KG1 (cell line): ENCODE data around the gene RAD51B.
"Not testable (repeated sequence)": the region's sequence is repeated elsewhere in the genome, so short reads cannot be mapped to it uniquely, and the experiment has no call there.

Experiments
- DNase-seq: peaks from one replicate; lab custom pipeline; 2025; lab: John Stamatoyannopoulos, UW

Gene RAD51B

DNA sequence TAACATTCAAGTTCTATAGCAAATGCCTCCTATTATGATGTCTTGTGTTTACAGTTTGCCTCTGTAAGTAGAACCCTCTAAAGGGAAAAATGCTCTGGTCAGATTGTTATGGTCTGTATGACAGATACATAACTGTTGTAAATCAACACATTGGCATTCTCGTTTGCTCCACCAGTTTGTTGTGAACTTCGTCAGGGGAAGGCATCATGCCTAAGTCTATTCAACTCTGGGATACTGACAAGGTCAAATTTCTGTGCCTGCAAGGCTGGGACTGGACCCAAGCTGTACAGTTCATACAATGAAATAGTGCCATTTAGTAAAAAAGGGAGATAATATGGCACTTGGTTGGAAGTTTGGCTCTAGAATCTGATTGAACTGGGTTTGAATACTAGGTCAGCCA is 392.3 kb downstream of the RAD51B start:
- DNase-seq = no peak

DNA sequence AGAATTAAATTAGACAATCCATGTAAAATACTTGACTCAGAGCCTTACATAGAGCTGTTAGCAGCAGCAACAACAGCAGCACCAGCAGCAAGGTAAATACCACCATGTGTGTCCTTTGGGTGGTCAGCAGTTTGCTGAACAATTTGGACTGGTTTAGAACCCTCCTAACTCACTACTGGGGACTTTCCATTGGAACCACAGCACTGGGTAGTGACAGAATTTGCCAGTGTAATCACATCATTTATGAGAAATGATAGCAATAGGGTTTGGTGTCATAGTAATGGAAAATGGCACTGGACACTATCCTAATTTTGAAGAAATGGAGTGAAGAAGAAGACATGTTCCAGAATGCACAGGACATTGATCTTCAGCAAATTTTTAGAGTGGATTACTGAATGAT is 392.8 kb downstream of the RAD51B start:
- no peak for DNase-seq

DNA sequence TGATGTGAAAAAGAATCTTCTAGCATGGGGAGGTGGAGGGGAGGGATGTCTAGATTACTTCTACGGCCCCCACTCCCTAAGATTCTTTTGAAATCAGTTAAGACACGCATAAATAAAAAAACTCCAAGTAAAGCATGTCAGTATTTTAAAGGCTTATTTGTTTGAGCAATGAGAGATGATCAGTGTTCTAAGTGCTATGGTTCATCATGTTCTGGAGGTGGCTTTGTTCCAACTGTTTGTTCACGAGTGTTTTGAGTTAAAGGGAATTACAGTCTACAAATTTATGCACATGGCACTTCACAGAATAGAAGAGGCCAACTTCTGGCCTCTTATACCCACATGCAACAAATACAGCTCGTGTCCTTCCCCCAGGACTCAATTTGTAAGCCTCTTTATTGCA is 394.9 kb downstream of the RAD51B start:
- DNase-seq = no peak

DNA sequence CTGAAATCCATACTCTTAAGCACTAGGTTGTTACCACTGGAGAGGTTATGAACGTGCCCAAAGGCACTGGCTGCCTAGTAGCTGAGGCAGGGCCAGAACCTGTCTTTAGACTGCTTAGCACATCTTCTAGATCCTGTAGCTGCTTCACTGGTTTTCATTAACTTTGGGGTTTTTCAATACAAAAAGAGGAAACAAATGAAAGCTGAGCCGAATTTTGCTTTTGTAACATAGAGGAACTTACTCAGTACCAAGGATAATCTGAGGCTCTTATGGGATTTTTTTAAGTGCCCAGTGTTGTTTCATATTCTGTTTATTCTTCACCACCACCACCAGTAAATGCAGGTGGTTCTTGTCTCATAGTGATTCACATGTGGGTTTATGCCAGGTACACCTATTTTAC is 396.1 kb downstream of the RAD51B start:
- DNase-seq = no peak

DNA sequence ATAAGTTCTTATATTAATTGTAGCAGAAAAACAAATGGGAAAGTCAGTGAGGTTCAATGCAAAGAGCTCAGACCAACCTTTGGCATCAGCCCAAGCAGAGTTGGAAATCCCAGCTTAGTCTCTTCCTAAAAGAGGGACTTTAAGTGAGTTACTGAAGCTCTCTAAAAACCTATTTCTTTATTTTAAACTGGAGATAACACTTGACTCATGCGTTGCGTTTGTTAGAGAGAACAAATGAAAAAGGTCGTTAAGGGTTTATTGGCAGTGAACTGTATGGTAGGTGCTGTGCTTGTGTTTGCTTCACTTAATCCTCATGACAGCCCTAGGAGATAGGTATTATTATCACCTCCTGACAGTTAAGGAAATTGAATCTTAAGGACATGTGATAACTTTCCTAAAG is 396.5 kb downstream of the RAD51B start:
- no peak for DNase-seq

DNA sequence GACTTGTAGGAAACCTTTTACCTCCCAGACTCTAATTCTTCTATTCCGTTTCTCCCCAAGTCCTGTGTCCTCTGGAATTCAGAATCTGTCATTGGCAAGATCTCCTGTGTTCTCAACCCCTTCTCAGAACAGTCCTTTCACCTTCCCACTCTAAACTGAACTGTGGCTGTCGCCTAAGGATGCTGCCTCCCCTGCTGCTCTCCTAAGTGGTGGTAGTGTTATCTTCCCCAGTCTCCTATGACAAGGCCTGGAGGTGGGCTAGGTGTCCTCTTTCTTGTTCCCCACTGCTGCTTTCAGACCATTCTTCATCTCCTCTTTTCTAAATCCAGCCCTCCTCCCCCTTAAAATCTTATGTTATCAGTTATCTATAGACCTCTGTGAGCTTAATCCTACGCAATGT is 397.4 kb downstream of the RAD51B start:
- DNase-seq = no peak

DNA sequence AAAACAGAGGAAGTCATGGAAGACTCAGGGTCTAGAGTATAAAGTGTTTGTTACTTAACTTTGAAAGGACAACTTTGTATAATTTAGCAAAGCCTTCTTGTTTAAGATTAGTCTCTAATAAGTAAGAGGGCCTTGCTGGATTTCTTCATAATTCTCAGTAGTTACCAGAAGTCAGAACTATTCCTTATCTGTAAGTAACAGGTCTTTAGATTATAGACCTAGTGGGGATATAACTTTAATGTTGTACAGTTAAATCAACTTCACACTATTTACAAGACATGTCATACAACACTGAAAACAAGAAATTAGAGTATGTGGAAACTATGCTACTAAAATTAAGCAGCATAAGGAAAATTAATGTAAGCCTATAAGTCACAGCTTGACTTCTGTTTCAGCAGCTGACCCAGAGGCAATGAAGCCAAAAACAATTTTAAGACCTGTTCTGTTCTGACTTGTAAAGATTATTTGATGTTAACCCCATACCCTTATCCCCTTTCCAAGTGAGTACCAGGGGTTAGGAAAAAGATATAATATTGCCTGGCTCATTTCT is 398.3 kb downstream of the RAD51B start:
- no peak for DNase-seq

DNA sequence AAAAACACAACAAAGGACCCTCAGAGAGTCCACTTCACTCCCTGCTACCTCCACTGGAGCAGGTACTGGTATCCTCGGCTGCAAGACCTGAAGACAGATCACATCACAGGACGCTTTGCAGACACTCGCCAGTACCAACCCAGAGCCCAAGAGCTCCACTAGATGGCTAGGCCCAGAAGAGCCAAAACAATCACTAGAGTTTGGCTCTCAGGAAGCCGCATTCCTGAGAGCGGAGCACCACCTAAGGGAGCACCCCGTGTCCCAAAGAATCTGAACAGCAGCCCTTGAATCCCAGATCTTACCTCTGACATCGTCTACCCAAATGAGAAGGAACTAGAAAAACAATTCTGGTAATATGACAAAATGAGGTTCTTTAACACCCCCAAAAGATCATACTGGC is 399.8 kb downstream of the RAD51B start:
- no peak for DNase-seq

DNA sequence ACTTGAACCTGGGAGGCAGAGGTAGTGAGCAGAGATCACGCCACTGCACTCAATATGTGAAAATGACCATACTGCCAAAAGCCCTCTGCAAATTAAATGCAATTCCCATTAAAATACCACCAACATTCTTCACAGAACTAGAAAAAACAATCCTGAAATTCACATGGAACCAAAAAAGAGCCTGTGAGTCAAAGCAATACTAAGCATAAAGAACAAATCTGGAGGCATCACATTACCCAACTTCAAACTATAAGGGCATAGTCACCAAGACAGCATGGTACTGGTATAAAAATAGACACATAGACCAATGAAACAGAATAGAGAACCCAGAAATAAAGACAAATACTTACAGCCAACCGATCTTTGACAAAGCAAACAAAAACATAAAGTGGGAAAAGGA is 401.5 kb downstream of the RAD51B start:
- DNase-seq = not testable (repeated sequence)

DNA sequence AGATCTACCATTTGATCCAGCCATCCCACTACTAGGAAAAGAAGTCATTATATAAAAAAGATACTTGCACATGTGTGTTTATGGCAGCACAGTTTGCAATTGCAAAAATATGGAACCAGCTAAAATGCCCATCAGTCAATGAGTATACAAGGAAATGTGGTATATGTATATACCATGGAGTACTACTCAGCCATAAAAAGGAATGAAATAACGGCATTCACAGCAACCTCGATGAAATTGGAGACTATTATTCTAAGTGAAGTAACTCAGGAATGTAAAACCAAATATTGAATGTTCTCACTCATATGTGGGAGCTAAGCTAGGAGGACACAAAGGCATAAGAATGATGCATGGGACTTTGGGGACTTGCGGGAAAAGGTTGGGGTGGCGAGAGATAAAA is 402.6 kb downstream of the RAD51B start:
- DNase-seq = no peak

DNA sequence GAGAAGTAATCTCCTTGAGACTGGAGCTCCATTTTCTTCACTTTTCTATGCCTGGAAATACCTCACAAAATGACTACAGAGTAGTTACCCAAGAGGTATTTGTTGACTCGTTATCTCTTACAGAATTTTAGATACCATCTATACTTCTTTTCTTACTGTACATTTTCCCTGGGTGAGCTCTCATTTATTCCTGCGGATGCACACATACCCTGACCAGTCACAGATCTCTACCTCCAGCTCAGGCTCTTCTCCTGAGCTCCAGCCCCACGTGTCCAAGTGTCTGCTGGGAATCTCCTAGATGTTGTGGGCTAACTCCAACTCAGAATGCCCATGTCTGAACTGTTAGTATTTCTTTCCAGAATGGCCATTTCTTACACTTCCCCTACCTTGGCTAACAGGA is 403.1 kb downstream of the RAD51B start:
- no peak for DNase-seq

DNA sequence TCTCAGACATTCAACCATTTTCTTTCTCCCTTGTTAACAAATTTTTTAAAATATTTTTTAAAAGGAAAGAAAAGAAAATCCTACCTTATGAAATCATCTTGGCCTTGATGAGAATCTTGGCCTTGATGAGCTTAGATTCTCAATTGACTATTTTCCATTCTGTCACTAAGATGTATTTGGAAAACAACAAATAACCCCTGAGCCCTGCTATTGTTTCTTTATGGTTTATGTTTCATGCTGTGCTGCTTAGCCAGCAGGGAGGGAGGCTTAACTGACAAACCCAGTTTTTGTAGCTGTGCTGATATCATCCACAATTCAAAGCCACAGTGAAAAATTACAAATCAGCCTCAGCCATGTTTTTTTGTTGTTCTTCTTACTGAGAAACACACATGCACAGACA is 404.1 kb downstream of the RAD51B start:
- no peak for DNase-seq

DNA sequence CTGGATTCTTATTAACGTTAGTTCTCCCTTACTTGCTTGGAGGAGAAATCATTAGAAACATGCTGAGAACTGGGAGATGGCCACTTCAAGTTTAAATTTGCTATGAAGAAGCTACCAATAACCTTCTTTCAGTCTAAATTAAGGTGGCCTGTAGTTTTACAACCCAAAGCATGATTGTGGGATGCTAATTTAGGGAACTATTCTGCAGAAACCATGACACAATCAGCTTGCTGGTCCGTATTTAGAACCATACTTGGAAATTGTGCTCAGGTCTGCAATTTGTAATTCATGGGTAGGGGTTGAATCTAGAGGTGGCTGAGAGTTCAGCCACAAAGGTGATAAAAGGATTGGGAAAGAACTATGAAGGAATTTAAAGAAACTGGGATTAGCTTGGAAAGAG is 405.7 kb downstream of the RAD51B start:
- DNase-seq = no peak

DNA sequence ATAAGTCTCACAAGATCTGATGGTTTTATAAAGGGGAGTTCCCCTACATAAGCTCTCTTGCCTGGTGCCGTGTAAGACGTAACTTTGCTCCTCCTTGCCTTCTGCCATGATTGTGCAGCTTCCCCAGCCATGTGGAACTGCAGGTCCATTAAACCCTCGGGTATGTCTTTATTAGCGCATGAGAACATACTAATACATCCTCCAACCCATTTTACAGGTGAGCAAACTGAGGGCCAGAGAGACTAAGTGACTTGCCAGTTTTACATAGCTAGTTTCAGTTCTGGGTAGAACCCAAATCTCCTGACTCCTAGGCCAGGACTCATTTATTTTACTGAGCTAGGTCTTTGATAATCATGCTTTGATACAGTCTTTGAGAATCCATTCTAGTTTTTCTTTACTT is 406.9 kb downstream of the RAD51B start:
- DNase-seq = no peak

DNA sequence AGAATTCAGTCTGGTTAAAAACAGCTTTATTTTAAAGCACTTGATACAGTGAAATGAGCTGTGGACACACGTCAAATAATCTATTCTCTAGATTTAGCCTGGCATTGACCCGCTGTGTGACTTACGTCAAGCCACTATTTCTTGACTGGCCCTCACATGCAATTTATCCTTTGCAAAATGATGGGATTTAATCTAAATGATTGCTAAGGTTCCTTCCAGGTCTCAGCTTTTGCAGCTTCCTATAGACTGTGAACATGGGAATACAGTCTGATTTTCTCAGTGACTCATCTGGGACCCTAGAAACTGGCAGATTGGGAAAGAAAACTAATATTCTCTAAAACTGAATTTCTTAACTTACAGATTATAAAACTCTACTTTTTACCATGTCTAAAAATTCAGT is 409.1 kb downstream of the RAD51B start:
- no peak for DNase-seq

DNA sequence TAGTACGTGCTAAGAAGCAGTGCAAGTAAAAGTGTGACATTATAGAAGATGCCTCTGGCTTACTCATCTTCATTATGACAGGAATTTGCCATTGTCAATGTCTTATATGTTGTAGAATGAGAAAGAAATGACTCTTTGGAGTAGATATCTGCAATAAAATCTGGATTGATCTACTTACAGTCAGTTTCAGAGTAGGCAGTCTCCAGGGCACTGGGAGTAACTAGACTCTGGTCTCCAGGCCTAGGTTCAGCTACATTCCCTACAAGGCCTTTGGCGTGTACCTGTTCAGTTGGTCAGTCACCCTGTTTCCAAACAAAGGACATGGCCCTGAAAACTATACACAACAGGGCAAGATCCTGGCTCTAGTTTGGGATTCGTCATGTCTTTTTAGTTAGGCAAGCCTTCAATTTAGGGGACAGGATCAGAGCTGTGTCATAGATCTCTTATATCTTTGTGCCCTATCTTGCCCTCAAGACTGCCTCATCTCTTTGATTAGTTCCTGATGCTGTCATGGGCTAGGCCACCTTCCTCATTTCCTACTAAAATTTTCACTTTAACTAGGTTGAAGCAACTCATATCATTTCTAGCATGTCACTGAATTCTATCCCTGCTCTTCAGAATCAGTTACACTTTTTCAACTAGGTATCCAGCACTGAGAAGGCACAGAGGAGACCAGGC is 410.0 kb downstream of the RAD51B start:
- DNase-seq = no peak

DNA sequence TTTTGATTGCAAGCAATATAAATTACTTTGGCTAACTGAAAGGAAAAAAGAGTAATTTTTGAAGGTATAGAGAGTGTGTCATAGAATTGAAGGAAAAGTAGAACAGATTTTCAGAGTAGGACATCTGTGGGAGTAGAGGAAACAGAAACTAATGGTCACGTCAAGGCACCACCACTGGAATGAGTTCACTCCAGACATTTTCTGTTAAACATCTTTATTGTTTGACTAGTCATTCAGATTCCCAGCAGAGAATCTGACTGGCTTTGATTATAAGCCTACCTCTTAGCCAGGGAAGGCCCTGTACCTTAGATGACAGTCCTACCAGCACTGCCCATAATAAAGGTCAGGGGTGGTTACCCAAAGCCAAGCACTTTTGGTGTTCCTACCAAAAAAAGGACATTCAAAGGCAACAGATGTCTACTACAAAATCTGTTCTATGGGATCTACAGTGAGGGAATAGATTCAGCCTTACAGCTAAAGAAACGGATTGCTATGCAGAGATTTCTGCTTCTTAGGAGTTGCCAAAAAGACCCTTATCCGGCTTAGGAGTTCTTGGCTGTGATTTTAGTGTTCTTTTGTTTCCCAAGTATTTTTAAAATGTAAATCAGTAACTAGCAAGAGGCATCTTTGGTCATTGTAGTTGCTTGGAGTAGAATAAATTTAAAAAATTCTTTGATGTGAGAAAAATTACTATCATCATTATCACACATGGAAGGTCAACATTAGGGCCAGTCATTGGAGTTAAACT is 410.8 kb downstream of the RAD51B start:
- no peak for DNase-seq

DNA sequence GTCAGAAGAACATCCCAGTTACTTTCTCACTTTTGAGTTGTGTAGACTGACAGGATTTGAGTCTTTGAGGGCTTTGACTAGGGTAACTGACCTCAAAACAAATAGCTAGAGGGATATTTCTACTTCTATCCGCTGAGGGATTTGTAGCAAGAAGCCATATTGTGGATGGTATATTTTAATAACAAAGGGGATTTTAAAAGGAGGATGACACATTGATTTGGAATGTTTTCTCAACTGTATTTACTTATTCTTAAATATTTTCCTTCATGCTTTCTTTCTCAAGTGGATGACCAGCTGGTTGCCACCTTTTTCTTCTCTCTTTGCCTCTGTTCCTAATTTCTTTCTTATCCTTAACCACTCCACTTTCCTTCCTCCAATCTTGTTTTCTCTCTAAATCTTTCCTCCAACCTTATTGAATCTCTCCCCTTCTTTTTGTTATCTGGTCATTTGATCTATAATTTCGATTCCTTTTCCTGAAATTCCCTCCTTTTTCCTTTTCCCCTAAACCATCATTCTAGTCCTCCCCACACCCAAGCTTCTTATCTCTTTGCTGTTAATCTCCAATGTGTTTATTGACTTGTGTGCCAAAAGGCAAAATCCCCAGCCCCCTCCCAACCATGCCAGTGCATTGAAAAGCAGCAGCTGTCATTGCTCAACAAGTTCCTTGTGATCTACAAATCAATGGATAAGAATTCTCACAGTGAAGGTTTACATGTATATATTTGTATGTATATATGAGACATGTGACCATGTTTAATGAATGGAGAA is 411.6 kb downstream of the RAD51B start:
- no peak for DNase-seq

DNA sequence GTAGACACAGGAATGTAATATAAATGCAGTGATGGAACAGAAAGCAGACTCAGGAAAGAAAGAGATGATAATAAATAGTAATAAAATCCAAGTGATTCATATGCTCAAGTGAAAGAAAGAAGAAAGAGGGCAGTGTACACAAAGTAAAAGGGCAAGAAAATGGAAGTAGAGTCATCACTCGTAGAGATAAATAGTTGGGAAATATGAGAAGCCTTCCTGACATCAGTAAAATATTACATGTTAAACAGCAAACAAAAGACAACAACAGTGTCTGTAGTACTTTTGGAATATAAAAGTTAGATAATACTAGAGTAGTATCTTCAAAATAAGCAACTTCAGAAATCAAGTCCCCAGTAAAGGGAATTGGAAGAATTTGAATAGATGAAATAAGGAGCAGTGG is 412.3 kb downstream of the RAD51B start:
- no peak for DNase-seq

DNA sequence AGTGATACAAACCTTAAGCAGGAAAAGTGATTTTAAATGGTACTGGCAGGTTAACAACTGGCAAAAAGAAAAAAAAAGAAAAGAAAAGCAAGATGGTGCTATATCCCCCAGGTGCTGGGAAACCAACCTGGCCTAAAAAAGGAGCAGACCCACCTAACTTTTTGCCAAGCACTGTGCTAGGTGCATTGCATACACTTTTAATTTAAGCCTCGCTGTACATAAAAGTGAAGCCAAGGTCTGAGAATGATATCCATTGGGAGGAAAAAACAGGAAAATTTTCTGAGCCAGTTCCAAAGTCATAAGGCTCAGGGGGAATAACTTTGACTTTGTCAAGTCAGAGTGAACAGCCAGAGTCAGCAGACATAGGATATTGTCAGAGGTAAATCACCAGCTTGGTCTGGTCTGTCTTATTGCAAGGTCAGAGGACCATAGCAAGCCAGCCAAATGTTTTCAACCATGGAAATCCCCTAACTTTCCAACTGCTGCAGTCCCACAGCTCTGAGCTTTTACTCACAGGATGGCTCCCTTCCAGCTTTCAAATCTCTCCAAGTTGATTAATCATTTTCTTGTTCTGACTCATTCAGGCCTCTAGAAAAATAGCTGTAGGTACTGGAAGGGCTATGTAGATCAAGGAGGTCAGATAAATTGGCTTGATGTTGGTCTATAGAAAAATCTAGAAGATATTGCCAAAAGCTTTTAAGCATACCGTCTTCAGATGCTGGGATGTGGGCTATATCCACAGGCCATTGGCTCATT is 412.9 kb downstream of the RAD51B start:
- no peak for DNase-seq

DNA sequence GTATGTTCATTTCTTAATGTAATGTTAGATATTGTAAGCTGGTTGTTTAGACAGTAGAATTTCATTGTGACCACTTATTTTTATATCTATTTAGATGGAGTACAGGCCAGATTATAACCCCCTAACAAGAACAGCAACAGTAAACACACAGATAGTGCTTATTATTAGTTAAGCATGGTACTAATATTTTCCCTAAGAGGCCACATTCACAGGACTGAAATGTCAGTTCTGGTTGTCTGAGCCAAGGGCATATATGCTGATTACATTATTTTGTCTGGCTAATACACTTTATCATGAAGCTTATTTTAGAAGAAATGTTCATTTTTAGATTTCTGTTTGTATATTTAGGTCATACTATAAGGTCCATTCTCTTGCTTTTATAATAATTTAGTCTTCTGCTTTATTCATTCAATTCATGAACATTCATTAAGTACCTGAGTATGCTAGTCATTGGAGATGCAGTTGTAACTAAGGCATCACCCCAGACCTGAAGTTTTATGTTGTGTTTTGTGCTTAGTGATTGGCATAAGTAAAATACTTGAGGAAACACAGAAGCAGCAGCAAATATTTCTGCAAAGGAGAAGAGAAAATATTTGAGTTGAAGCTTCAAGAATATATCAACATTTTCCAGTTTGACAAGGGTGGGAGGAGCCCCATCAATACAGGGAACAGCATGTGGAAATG is 413.7 kb downstream of the RAD51B start:
- DNase-seq = no peak
